ENCODE data around the gene RBMS2.
"Not testable (repeated sequence)": the region's sequence is repeated elsewhere in the genome, so short reads cannot be mapped to it uniquely, and the experiment has no call there.

The RBMS2 gene

GRCh38 chr12:56514014-56514318 is 7.7 kb upstream of the RBMS2 start:
- not testable (repeated sequence) for DNase-seq (ENCODE audit: extremely low read depth in 1 of 2, low read depth in 1 of 2)

DNA sequence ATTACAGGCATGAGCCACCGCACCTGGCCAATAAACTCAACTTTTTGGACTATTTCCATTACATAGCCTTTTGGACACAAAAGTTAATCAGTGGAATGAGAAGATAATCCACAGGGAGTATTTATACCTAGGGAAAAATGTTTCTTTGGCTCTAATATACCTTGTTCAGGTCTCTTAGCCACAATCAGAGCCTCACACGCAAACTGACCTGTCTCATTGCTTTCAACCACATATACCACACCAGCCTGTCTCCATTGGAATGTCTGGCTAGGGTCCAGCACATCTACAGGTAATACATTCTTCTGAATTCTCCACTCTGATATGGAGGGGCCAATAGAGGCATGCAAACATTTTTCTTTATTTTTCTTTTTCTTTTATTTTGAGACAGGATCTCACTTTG is 3.8 kb upstream of the RBMS2 start:
- no peak for DNase-seq (ENCODE audit: extremely low read depth in 1 of 2, low read depth in 1 of 2)

GRCh38 chr12:56518570-56518969 is 3.0 kb upstream of the RBMS2 start:
- no peak for DNase-seq (ENCODE audit: extremely low read depth in 1 of 2, low read depth in 1 of 2)

GRCh38 chr12:56520048-56520447 is 1.6 kb upstream of the RBMS2 start:
- no peak for DNase-seq (ENCODE audit: extremely low read depth in 1 of 2, low read depth in 1 of 2)

DNA sequence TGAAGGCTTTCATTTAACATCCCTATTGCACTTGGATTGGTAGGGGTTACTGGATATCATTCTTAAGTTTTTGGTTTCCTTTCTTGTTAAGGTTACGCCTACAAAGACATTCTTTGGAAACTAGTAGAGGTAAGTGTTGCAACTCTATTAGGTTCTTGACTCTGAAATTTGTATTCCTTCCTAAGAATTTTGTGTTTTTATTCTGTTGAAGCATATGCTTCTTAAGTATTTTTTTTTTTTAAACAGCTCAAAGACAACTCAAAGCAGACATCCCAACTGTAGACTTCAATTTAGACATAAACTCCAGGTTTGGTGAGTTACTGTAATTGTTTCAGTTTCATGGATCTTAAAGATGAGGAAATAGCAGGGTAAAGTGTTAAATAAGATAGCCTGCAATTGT is 1.1 kb upstream of the RBMS2 start:
- no peak for DNase-seq (ENCODE audit: extremely low read depth in 1 of 2, low read depth in 1 of 2)

GRCh38 chr12:56521209-56521589 is 421 bp upstream of the RBMS2 start:
- DNase-seq (ENCODE audit: extremely low read depth in 1 of 2, low read depth in 1 of 2): no peak

- DNase-seq (ENCODE audit: extremely low read depth in 1 of 2, low read depth in 1 of 2): no peak
Observed at GRCh38 chr12:56522411-56523193, 982 bp downstream of the RBMS2 start.

- DNase-seq (ENCODE audit: extremely low read depth in 1 of 2, low read depth in 1 of 2): no peak
Observed at GRCh38 chr12:56528846-56529245, 7.2 kb downstream of the RBMS2 start.

DNA sequence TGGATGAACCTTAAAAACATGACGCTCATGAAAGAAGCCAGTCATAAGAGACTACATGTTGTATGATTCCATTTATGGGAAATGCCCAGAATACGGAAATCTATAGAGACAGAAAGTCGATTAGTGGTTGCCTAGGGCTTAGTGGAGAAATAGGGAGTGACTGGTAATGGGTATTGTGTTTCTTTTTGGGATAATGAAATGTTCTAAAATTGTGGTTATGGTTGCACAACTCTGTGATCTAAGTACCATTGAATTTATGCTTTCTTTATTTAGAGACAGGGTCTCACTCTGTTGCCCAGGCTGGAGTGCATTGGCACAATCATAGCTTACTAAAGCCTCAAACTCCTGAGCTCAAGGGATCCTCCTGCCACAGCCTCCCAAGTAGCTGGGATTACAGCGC is 8.0 kb downstream of the RBMS2 start:
- DNase-seq (ENCODE audit: extremely low read depth in 1 of 2, low read depth in 1 of 2): no peak

DNA sequence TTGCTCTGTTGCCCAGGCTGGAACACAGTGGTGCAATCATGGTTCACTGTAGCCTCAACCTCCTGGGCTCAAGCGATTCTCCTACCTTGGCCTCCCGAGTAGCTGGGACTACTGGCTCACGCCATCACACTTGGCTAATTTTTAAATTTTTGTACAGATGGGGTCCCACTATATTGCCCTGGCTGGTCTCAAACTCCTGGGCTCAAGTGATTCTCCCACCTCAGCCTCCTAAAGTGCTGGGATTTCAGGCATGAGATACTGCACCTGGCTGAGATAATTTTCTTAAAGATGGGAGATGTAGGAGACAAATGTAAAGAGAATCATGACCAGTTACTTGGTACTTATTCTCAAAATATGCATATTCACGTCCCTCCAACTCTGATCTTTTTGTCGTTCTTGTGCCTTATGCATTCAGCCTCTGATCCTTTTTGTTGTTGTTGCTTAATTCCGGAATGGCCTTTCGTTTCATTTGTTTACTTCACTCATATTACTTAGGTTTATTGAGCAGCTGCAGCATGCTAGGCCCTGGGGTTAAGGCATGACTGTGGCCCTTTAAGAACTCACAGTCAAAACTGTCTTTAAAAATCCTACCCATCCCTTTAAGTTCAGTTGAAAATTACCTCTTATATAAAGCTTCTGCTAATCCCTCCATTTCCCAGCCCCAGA is 8.9 kb downstream of the RBMS2 start:
- no peak for DNase-seq (ENCODE audit: extremely low read depth in 1 of 2, low read depth in 1 of 2)

DNA sequence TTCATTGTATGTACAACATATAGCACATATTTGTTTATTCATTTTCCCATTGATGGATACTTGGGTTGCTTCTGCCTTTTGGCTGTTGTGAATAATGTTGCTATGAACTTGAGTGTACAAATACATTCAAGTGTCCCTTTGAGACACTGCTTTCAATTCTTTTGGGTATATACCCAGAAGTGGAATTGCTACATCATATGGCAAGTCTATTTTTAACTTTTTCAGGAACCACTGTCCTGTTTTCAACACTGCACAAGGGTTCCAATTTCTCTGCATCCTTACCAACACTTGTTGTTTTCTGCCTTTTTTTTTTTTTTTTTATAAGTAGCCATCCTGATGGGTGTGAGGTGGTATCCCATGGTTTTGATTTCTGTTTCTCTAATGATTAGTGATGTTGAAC is 15.9 kb downstream of the RBMS2 start:
- DNase-seq (ENCODE audit: extremely low read depth in 1 of 2, low read depth in 1 of 2): no peak

DNA sequence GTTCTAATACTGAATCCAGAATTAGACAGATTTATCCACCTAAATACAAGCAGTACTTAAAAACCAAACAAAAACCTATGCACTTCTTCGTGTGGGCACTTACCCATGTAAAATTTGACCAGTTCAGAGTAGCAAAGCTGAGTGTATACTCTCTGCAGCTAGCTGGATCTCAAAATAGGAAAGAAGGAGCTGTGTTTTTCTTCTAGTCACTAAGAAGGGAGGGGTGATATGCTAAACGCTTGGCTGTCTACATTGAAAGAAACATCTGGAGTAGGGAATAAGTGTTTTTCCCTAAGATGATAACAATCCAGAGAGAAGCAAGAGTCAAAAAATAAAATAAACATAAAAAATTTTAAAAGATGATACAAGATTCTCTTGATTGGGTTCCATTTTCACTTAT is 20.0 kb downstream of the RBMS2 start:
- no peak for DNase-seq (ENCODE audit: extremely low read depth in 1 of 2, low read depth in 1 of 2)

DNA sequence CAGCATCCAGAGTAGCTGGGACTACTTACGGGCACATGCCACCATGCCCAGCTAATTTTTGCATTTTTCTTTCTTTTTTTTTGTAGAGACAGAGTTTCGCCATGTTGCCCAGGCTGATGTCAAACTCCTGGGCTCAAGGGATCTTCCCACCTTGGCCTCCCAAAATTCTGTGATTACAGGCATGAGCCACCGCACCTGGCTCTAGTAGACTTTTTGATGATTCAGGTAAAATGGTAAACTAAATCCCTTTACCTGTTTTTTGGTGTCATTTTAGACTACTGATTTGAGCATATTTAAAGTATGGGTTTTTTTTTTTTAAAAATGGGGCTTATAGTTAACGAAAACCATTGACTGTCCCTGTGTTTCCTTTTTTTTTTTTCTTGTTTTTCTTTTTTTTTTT is 20.5 kb downstream of the RBMS2 start:
- no peak for DNase-seq (ENCODE audit: extremely low read depth in 1 of 2, low read depth in 1 of 2)

- no peak for DNase-seq (ENCODE audit: extremely low read depth in 1 of 2, low read depth in 1 of 2)
Observed at GRCh38 chr12:56545023-56545604, 23.5 kb downstream of the RBMS2 start.

DNA sequence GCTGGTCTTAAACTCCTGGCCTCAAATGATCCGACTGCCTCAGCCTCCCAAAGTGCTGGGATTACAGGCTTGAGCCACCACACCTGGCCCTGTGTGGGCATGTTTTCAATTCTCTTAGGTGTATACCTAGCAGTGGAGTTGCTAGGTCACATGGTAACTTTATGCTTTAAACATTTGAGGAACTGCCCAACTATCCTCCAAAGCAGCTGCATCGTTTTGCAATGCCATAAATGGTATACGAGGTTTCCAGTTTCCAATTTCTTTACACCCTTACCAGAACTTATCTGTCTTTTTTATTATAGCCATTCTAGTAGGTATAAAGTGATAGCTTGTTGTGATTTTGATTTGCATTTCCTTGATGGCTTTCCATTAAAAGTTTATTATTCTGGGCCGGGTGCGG is 25.1 kb downstream of the RBMS2 start:
- no peak for DNase-seq (ENCODE audit: extremely low read depth in 1 of 2, low read depth in 1 of 2)

DNA sequence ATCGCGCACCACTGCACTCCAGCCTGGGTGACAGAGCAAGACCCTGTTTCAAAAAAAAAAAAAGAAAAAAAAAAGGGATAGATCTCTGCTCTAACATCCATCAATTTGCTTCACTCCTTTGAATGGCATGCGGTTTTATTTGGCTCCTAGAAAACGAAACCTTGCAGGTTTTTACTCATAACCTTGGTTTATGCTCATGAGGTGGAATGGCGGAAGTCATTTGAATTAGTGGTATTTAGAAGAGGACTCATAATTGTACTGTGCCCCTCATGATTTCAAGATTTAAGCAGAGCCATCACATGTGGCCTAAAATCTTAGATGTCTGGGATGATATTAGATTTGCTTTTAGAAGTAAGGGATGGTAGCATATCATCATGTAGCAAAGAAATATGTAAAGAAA is 29.4 kb downstream of the RBMS2 start:
- no peak for DNase-seq (ENCODE audit: extremely low read depth in 1 of 2, low read depth in 1 of 2)

- DNase-seq (ENCODE audit: extremely low read depth in 1 of 2, low read depth in 1 of 2): peak in 1 of 2 donors; percentile 28
Observed at GRCh38 chr12:56565510-56566101, 44.0 kb downstream of the RBMS2 start.

DNA sequence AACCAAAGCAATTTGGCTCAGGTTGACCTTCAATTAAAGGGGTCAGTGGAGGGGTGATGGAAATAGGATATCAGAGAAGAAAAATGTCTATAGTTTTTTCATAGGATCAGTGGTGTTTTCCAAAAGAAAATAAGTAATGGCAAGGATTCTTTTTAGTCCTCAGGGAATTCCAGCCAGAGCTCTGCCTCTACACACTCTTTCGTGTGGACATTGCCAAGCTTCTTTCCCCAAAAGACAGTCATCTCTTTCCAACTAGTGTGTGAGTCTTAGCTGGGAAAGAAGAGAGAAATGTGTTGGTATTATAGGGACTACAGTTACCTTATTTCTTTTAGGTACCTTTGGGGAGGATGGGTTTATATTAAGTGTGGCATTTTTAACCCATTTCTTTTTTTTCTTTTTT is 46.5 kb downstream of the RBMS2 start:
- DNase-seq (ENCODE audit: extremely low read depth in 1 of 2, low read depth in 1 of 2): no peak

DNA sequence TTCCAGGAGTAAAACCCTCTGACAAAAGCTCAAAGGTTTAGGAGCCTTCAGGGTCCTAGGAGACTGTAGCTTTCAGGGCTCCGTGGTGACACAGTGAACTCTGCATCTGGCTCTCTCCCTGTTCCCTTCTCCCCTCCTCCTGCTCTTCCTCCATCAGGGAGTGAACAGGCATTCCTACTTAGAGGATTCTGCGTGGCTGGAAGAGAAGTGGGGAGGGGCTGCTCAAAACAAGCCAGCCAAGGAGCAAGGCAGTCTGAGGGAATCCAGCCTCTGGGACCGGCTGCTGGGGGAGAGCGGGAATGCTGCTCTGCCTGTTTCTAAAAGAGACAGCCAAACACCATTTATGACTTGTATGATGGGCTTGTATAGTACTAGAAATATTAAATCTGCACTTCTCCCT is 49.5 kb downstream of the RBMS2 start:
- no peak for DNase-seq (ENCODE audit: extremely low read depth in 1 of 2, low read depth in 1 of 2)

GRCh38 chr12:56572288-56572687 is 50.7 kb downstream of the RBMS2 start:
- no peak for DNase-seq (ENCODE audit: extremely low read depth in 1 of 2, low read depth in 1 of 2)

DNA sequence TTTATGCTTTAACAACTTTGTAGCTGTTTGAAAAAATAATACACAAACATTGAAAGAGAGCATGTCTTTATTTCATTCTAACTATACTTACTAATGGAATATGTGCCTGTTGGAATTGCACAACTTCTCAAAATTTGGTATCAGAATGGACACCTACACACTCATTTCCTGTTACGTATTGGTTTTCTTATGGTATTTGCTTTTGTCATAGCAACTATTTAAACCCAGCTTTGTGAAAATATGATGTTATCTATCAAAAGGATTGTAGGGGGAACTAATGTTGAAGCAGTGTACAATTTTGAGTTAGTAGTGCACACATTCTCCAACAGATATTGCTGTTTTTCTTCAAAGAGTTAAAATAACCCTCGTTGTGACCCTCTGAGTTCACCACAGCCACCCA is 52.6 kb downstream of the RBMS2 start:
- DNase-seq (ENCODE audit: extremely low read depth in 1 of 2, low read depth in 1 of 2): no peak

- DNase-seq (ENCODE audit: extremely low read depth in 1 of 2, low read depth in 1 of 2): not testable (repeated sequence)
Observed at GRCh38 chr12:56577248-56577647, 55.6 kb downstream of the RBMS2 start.
